Calu3 (cell line): ENCODE results near the gene PCDH9. TPM values are rescaled to one million over a fixed set of nuclear protein-coding genes. Genes with fewer than 3 reads are reported as not detected.

Experiments
- BruUV-seq: library from RNA; stranded (reverse); fragments of 400-500 nt; replicated peaks from 2 replicates; lab custom pipeline; 2021; lab: Mats Ljungman, UMichigan
- CTCF ChIA-PET: fragments of 300-600 bp; sonication (Branson Sonifier 250); formaldehyde crosslinking; loops from one replicate; lab custom pipeline; 2022; ENCODE audit warnings: antibody characterized with exemption; lab: Charles Lee
- DNase-seq: peaks from one replicate; pipeline ENCODE4 v3.0.0; 2022
- H3K27ac Mint-ChIP-seq: one replicate; pipeline ENCODE4 v1.8.0; 2022; ENCODE audit warnings: mixed read lengths; ENCODE audit not compliant: unreplicated experiment
- H3K27me3 Mint-ChIP-seq: one replicate; pipeline ENCODE4 v1.8.0; 2022; ENCODE audit warnings: mixed read lengths; ENCODE audit not compliant: unreplicated experiment
- H3K36me3 Mint-ChIP-seq: one replicate; pipeline ENCODE4 v1.8.0; 2022; ENCODE audit warnings: mild to moderate bottlenecking, moderate library complexity, mixed read lengths; ENCODE audit not compliant: insufficient read depth, unreplicated experiment
- H3K4me1 Mint-ChIP-seq: one replicate; pipeline ENCODE4 v1.8.0; 2022; ENCODE audit warnings: mild to moderate bottlenecking, low read depth, mixed read lengths; ENCODE audit not compliant: unreplicated experiment
- H3K4me3 Mint-ChIP-seq: one replicate; pipeline ENCODE4 v1.8.0; 2022; ENCODE audit warnings: mild to moderate bottlenecking, low read depth, moderate library complexity, mixed read lengths; ENCODE audit not compliant: unreplicated experiment
- H3K9me3 Mint-ChIP-seq: one replicate; pipeline ENCODE4 v1.8.0; 2022; ENCODE audit warnings: low read depth, mixed read lengths; ENCODE audit not compliant: unreplicated experiment
- intact Hi-C: fragments of 100-400 bp; cut with micrococcal nuclease; formaldehyde crosslinking; loops from one replicate; pipeline ENCODE4 v1.10.0; 2022; ENCODE audit not compliant: unreplicated experiment
- total RNA-seq: library from RNA; stranded (reverse); gene quantifications from 2 replicates; pipeline ENCODE4 v1.2.3, GENCODE V29; 2022
- TF ChIP-seq, protein P1 (sequence below): fragments of 200-600 bp; IDR thresholded peaks from one replicate; pipeline ENCODE4 v1.8.0; 2022; ENCODE audit warnings: antibody characterized with exemption; ENCODE audit not compliant: unreplicated experiment

The PCDH9 gene
- total RNA-seq, 1 experiment from 2014 or later = 1.3 TPM

DNA sequence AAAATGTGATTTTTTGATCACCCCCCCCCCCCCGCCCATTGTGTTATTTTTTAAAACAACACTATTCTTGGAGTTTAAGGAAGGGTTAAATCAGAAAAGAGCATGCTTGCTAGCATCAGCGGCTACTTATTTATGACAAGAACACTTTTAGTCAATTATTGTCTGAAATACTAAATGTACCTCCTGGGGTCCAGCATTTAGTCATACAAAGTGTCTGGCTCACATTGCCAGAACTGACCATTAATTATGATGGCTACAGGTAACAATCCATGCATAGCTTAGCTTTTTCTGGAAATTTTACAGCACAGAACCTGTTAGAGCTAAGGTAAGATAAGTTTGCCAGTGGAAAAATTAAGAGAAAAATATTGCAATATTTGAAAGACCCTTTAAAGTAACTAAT is 90.1 kb downstream of the PCDH9 start:
- intact Hi-C loops = no loop called here
- Mint-ChIP-seq H3K4me1 (no peaks in the 10 kb centered on the region), H3K27me3 (no peaks in the 10 kb centered on the region), H3K9me3 (no peaks in the 10 kb centered on the region), H3K4me3 (no peak overlapping the region), H3K36me3 (no peaks in the 10 kb centered on the region), H3K27ac (no peak overlapping the region)
- TF ChIP-seq, protein P1, sequence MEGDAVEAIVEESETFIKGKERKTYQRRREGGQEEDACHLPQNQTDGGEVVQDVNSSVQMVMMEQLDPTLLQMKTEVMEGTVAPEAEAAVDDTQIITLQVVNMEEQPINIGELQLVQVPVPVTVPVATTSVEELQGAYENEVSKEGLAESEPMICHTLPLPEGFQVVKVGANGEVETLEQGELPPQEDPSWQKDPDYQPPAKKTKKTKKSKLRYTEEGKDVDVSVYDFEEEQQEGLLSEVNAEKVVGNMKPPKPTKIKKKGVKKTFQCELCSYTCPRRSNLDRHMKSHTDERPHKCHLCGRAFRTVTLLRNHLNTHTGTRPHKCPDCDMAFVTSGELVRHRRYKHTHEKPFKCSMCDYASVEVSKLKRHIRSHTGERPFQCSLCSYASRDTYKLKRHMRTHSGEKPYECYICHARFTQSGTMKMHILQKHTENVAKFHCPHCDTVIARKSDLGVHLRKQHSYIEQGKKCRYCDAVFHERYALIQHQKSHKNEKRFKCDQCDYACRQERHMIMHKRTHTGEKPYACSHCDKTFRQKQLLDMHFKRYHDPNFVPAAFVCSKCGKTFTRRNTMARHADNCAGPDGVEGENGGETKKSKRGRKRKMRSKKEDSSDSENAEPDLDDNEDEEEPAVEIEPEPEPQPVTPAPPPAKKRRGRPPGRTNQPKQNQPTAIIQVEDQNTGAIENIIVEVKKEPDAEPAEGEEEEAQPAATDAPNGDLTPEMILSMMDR = no peak
- CTCF ChIA-PET = no interaction called here
- BruUV-seq = no TSS peak
- no peak for DNase-seq

DNA sequence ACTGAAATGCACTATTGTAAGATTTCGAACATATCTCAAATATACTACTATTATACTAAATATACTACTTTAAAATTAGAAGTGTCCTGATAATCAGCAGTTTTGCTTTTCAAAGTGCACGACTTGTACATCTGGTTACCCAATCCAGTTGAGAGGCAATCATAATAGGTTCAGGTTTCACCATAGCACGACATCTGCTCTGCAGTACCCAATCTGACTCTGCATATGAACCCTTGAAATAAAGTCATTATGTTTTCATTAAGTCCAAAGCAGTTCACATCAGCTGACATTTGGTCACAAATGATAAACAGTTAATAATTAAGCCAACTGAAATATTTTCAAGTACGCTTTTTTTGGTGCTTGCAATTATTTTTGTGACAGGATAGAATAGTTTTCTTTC is 90.6 kb downstream of the PCDH9 start:
- intact Hi-C loops = no loop called here
- Mint-ChIP-seq H3K27me3 (no peaks in the 10 kb centered on the region), H3K4me3 (no peak overlapping the region), H3K9me3 (no peaks in the 10 kb centered on the region), H3K27ac (no peak overlapping the region), H3K4me1 (no peaks in the 10 kb centered on the region), H3K36me3 (no peaks in the 10 kb centered on the region)
- DNase-seq = no peak
- TF ChIP-seq, protein P1 = no peak
- BruUV-seq = no TSS peak
- CTCF ChIA-PET = no interaction called here

DNA sequence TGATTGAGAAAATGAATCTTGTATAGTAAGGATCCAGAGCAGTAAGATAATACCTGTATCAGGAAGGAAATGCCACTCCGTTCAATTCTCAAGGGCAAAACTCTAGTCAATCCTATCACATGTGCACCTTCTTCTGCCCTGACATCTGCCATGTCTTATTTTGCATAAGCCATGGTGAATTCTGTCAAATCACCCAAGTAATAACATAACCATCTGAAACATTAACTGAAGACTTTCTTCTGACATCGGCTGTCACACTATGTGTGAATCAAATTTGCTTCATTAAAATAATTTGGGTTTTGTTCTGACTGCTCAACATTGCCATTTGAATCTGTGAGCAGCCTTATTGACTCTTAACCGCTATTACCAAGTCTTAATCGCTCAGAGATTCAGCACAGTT is 91.2 kb downstream of the PCDH9 start:
- CTCF ChIA-PET = no interaction called here
- BruUV-seq = no TSS peak
- Mint-ChIP-seq H3K4me1 (no peaks in the 10 kb centered on the region), H3K27ac (no peak overlapping the region), H3K36me3 (no peaks in the 10 kb centered on the region), H3K27me3 (no peaks in the 10 kb centered on the region), H3K4me3 (no peak overlapping the region), H3K9me3 (no peaks in the 10 kb centered on the region)
- TF ChIP-seq, protein P1 = no peak
- intact Hi-C loops = no loop called here
- no peak for DNase-seq

DNA sequence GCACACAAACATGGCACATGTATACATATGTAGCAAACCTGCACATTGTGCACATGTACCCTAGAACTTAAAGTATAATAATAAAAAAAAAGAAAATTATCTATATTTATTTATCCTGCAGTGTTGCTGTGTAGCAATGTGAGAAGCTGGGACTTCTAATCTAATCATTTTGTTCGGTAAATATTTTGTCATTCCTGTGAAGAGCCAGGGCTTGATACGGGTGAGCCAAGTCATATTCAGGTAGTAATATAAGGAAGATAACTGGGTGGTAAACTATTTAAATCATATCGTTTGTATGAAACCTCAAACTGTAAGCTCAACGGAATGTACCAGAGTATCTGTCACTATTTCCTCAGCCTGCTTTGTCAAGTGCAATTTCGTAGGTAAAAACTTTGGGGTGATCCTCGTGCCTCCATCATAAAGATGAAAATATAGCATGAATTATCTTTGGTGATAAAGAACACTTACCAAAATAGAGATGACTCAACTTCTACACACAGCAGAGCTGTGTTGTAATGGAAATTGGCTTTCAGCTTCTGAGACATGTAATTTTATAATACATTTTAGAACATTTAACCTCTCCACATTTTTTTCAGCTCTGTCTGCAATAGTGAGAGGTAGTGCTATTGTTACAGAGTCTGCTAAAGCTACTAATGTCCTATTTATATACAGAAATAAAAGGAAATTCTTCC is 92.9 kb downstream of the PCDH9 start:
- no peaks in the 10 kb centered on the region for H3K9me3 Mint-ChIP-seq
- no peak for DNase-seq
- no TSS peak for BruUV-seq
- no peak overlapping the region for H3K27ac Mint-ChIP-seq
- intact Hi-C loops = no loop called here
- no peaks in the 10 kb centered on the region for H3K27me3 Mint-ChIP-seq
- H3K4me1 Mint-ChIP-seq = no peaks in the 10 kb centered on the region
- H3K4me3 Mint-ChIP-seq = no peak overlapping the region
- CTCF ChIA-PET = no interaction called here
- TF ChIP-seq, protein P1 = no peak
- H3K36me3 Mint-ChIP-seq = no peaks in the 10 kb centered on the region
